GM21576 (cell line): ENCODE data around the gene ABHD12.
A peak's percentile ranks its signal among the peaks of the same experiment; 100 is the strongest.

ENCODE experiments used
- ATAC-seq: cut with Tn5 transposase; IDR thresholded peaks from one replicate; pipeline ENCODE4 v1.9.1; 2021; ENCODE audit warnings: mild to moderate bottlenecking, moderate library complexity; ENCODE audit not compliant: unreplicated experiment

The ABHD12 gene

GRCh38 chr20:25291432-25292133, 99.1 kb downstream of the ABHD12 start:
- no peak for ATAC-seq

GRCh38 chr20:25290646-25291431, 99.8 kb downstream of the ABHD12 start:
- no peak for ATAC-seq

- no peak for ATAC-seq
These were observed 100.6 kb downstream of the ABHD12 start for GRCh38 chr20:25289886-25290597.

- ATAC-seq: peak; percentile 97
These were observed 102.1 kb downstream of the ABHD12 start for GRCh38 chr20:25288291-25289181.

- ATAC-seq: no peak
These were observed 102.9 kb downstream of the ABHD12 start for GRCh38 chr20:25287631-25288290.

- no peak for ATAC-seq
These were observed 103.7 kb downstream of the ABHD12 start for GRCh38 chr20:25286917-25287316.

- ATAC-seq: no peak
These were observed 104.5 kb downstream of the ABHD12 start for GRCh38 chr20:25285856-25286798.

GRCh38 chr20:25285091-25285647, 105.5 kb downstream of the ABHD12 start:
- no peak for ATAC-seq

GRCh38 chr20:25284131-25284601, 106.5 kb downstream of the ABHD12 start:
- ATAC-seq: no peak

GRCh38 chr20:25283221-25283951, 107.2 kb downstream of the ABHD12 start:
- no peak for ATAC-seq

- no peak for ATAC-seq
These were observed 107.8 kb downstream of the ABHD12 start for GRCh38 chr20:25282796-25283195.

- ATAC-seq: peak; percentile 10
These were observed 108.4 kb downstream of the ABHD12 start for GRCh38 chr20:25282034-25282781.

- ATAC-seq: peak; percentile 79
These were observed 109.1 kb downstream of the ABHD12 start for GRCh38 chr20:25281541-25281991.

GRCh38 chr20:25280574-25281535, 109.8 kb downstream of the ABHD12 start:
- no peak for ATAC-seq

- no peak for ATAC-seq
These were observed 110.5 kb downstream of the ABHD12 start for GRCh38 chr20:25280051-25280573.

- ATAC-seq: no peak
These were observed 111.2 kb downstream of the ABHD12 start for GRCh38 chr20:25279403-25279802.
